ES-I3 (cell line): ENCODE data around the gene CDK2AP2.
"Not testable (repeated sequence)": the region's sequence is repeated elsewhere in the genome, so short reads cannot be mapped to it uniquely, and the experiment has no call there.

Experiments
- H3K36me3 ChIP-seq: 2 replicates; pipeline ENCODE4 v1.6.1; 2013; ENCODE audit warnings: mild to moderate bottlenecking, low read length, control low read depth, moderate library complexity; ENCODE audit not compliant: insufficient read depth
- H3K4me1 ChIP-seq: 2 replicates; pipeline ENCODE4 v1.6.1; 2013; ENCODE audit warnings: mild to moderate bottlenecking, control low read depth, low read length; ENCODE audit not compliant: insufficient read depth
- H3K9ac ChIP-seq: 2 replicates; pipeline ENCODE4 v1.6.1; 2013; ENCODE audit warnings: low read depth, mild to moderate bottlenecking, low read length, moderate library complexity
- H3K9me3 ChIP-seq: 2 replicates; pipeline ENCODE4 v1.6.1; 2013; ENCODE audit warnings: mild to moderate bottlenecking, low read length, moderate library complexity; ENCODE audit not compliant: control insufficient read depth, insufficient read depth

The CDK2AP2 gene

GRCh38 chr11:67493548-67494370, 14.2 kb downstream of the CDK2AP2 start:
- H3K9ac ChIP-seq = no peak overlapping the region
- H3K9me3 ChIP-seq = no peaks in the 10 kb centered on the region
- H3K36me3 ChIP-seq = no peaks in the 10 kb centered on the region; the same call in none of the 2 replicates
- H3K4me1 ChIP-seq = no peaks in the 10 kb centered on the region

GRCh38 chr11:67492801-67493547, 15.0 kb downstream of the CDK2AP2 start:
- H3K36me3 ChIP-seq = no peaks in the 10 kb centered on the region; the same call in none of the 2 replicates
- no peak overlapping the region for H3K9ac ChIP-seq

GRCh38 chr11:67492069-67492727, 15.8 kb downstream of the CDK2AP2 start:
- Histone ChIP-seq H3K36me3 (no peaks in the 10 kb centered on the region; the same call in none of the 2 replicates), H3K9ac (no peak overlapping the region), H3K9me3 (no peaks in the 10 kb centered on the region), H3K4me1 (no peaks in the 10 kb centered on the region)

More at GRCh38 chr11:67492801-67493547, 15.0 kb downstream of the CDK2AP2 start:
- Histone ChIP-seq H3K4me1 (no peaks in the 10 kb centered on the region), H3K9me3 (no peaks in the 10 kb centered on the region)

GRCh38 chr11:67491276-67492068, 16.5 kb downstream of the CDK2AP2 start:
- Histone ChIP-seq H3K4me1 (no peaks in the 10 kb centered on the region), H3K9ac (no peak overlapping the region), H3K9me3 (no peaks in the 10 kb centered on the region), H3K36me3 (no peaks in the 10 kb centered on the region; the same call in none of the 2 replicates)

GRCh38 chr11:67490727-67491065, 17.3 kb downstream of the CDK2AP2 start:
- Histone ChIP-seq H3K4me1 (0 out of 2 replicates have a peak, but pooled peaks cover 3% of the 10 kb centered on the region), H3K36me3 (no peaks in the 10 kb centered on the region; the same call in none of the 2 replicates), H3K9ac (no peak overlapping the region), H3K9me3 (no peaks in the 10 kb centered on the region)

- Histone ChIP-seq H3K9ac (no peak overlapping the region), H3K36me3 (no peaks in the 10 kb centered on the region), H3K9me3 (no peaks in the 10 kb centered on the region), H3K4me1 (0 out of 2 replicates have a peak, but pooled peaks cover 3% of the 10 kb centered on the region)
Measured at GRCh38 chr11:67489885-67490726, 17.9 kb downstream of the CDK2AP2 start.

- H3K36me3 ChIP-seq = no peaks in the 10 kb centered on the region
- no peaks in the 10 kb centered on the region for H3K9me3 ChIP-seq
- 0 out of 2 replicates have a peak, but pooled peaks cover 3% of the 10 kb centered on the region for H3K4me1 ChIP-seq
- H3K9ac ChIP-seq = no peak overlapping the region
Measured at GRCh38 chr11:67489203-67489884, 18.6 kb downstream of the CDK2AP2 start.

- no peak overlapping the region for H3K9ac ChIP-seq
- H3K36me3 ChIP-seq = no peaks in the 10 kb centered on the region
- H3K4me1 ChIP-seq = 0 out of 2 replicates have a peak, but pooled peaks cover 3% of the 10 kb centered on the region
- H3K9me3 ChIP-seq = no peaks in the 10 kb centered on the region
Measured at GRCh38 chr11:67486481-67487195, 21.3 kb downstream of the CDK2AP2 start.

- not testable (repeated sequence) for H3K9me3 ChIP-seq, H3K4me1 ChIP-seq, H3K36me3 ChIP-seq, H3K9ac ChIP-seq
Measured at GRCh38 chr11:67485873-67486361, 22.0 kb downstream of the CDK2AP2 start.

GRCh38 chr11:67484847-67485311, 23.1 kb downstream of the CDK2AP2 start:
- Histone ChIP-seq H3K9ac (no peak overlapping the region), H3K36me3 (no peaks in the 10 kb centered on the region), H3K9me3 (no peaks in the 10 kb centered on the region), H3K4me1 (0 out of 2 replicates have a peak, but pooled peaks cover 3% of the 10 kb centered on the region)

- Histone ChIP-seq H3K9ac (peak overlapping the region; percentile 29; the same call in 1 of the 2 replicates), H3K4me1 (0 out of 2 replicates have a peak, but pooled peaks cover 3% of the 10 kb centered on the region), H3K9me3 (no peaks in the 10 kb centered on the region), H3K36me3 (no peaks in the 10 kb centered on the region)
Measured at GRCh38 chr11:67483831-67484665, 23.9 kb downstream of the CDK2AP2 start.
